Keratinocyte (primary cell): ENCODE measurements around the gene BCL2. TPM values are rescaled to one million over a fixed set of nuclear protein-coding genes. Genes with fewer than 3 reads are reported as not detected.

ENCODE experiments used
- DNase-seq: peaks from one replicate; pipeline ENCODE4 v3.0.0-alpha.2; 2011; ENCODE audit warnings: low read depth, missing footprints, low spot score
- FAIRE-seq: peaks from 2 replicates; lab custom pipeline; 2011; peaks lifted over from hg19 to GRCh38; lab: Jason Lieb, UNC
- H2AFZ ChIP-seq: 2 replicates; pipeline ENCODE4 v1.6.0; 2012; ENCODE audit warnings: low read length, control low read depth, inconsistent platforms; ENCODE audit not compliant: control insufficient read depth
- H3K27ac ChIP-seq: 2 replicates; pipeline ENCODE4 v1.5.1; 2011; ENCODE audit warnings: low read length; ENCODE audit not compliant: control insufficient read depth, insufficient read depth
- H3K27me3 ChIP-seq: 3 replicates; pipeline ENCODE4 v1.6.0; 2011; ENCODE audit warnings: low read length; ENCODE audit not compliant: control insufficient read depth, insufficient read depth; ENCODE audit errors: extremely low read depth
- H3K36me3 ChIP-seq, 2 experiments: 2 replicates in 1 of 2; 3 replicates in 1 of 2; pipeline ENCODE4 v1.5.1; 2011; ENCODE audit warnings: low read length in 2 of 2, mild to moderate bottlenecking in 1 of 2; ENCODE audit not compliant: control insufficient read depth in 2 of 2, insufficient read depth in 2 of 2; ENCODE audit errors: extremely low read depth in 1 of 2
- H3K4me1 ChIP-seq: 3 replicates; pipeline ENCODE4 v1.5.1; 2011; ENCODE audit warnings: low read length; ENCODE audit not compliant: control insufficient read depth, insufficient read depth; ENCODE audit errors: extremely low read depth
- H3K4me2 ChIP-seq: 3 replicates; pipeline ENCODE4 v1.6.0; 2011; ENCODE audit warnings: low read depth, low read length; ENCODE audit not compliant: control insufficient read depth, insufficient read depth; ENCODE audit errors: extremely low read depth
- H3K4me3 ChIP-seq, 3 experiments: fragments of 200-600 bp in 1 of 3; sonication (generic) in 1 of 3; 2 replicates in 2 of 3; 3 replicates in 1 of 3; pipeline ENCODE4 v1.5.1; 2011 to 2016; ENCODE audit warnings: low read length in 3 of 3, mild to moderate bottlenecking in 3 of 3, control low read depth in 2 of 3, inconsistent platforms in 1 of 3, low read depth in 1 of 3, mixed read lengths in 1 of 3, mixed run types in 1 of 3, moderate library complexity in 1 of 3; ENCODE audit not compliant: control insufficient read depth in 2 of 3, insufficient read depth in 2 of 3; ENCODE audit errors: extremely low read depth in 1 of 3
- H3K79me2 ChIP-seq: 2 replicates; pipeline ENCODE4 v1.6.0; 2012; ENCODE audit warnings: low read length; ENCODE audit not compliant: control insufficient read depth, insufficient read depth
- H3K9ac ChIP-seq: 3 replicates; pipeline ENCODE4 v1.6.0; 2011; ENCODE audit warnings: low read length; ENCODE audit not compliant: control insufficient read depth, insufficient read depth; ENCODE audit errors: extremely low read depth
- H3K9me1 ChIP-seq: 3 replicates; pipeline ENCODE4 v1.6.0; 2011; ENCODE audit warnings: low read length; ENCODE audit not compliant: control insufficient read depth, insufficient read depth; ENCODE audit errors: extremely low read depth
- H3K9me3 ChIP-seq: 2 replicates; pipeline ENCODE4 v1.5.1; 2012; ENCODE audit warnings: low read depth, low read length; ENCODE audit not compliant: control insufficient read depth
- H4K20me1 ChIP-seq: 3 replicates; pipeline ENCODE4 v1.6.0; 2011; ENCODE audit warnings: low read length; ENCODE audit not compliant: control insufficient read depth, insufficient read depth; ENCODE audit errors: extremely low read depth
- CTCF ChIP-seq, 3 experiments: IDR thresholded peaks in 1 of 3; conservative IDR thresholded peaks in 1 of 3; optimal IDR thresholded peaks in 1 of 3; 2 replicates in 2 of 3; 3 replicates in 1 of 3; pipeline versions ENCODE3 to v1.5.1; 2011; ENCODE audit warnings: low read length in 3 of 3, mild to moderate bottlenecking in 3 of 3, moderate library complexity in 2 of 3, control low read depth in 1 of 3, inconsistent platforms in 1 of 3; ENCODE audit not compliant: insufficient read depth in 2 of 3; ENCODE audit errors: extremely low read depth in 1 of 3
- EZH2 ChIP-seq: IDR thresholded peaks from one replicate; pipeline ENCODE4 v1.6.1; 2012; ENCODE audit warnings: inconsistent platforms, mild to moderate bottlenecking, low read length, moderate library complexity
- dilution Hi-C: fragments of 300-500 bp; cut with MboI; formaldehyde crosslinking; loops from one replicate; pipeline ENCODE4 v1.7.0; 2020; ENCODE audit warnings: low sequenced_read_pairs; ENCODE audit not compliant: extremely low pct_ligation_motif_present
- polyA plus RNA-seq, 5 experiments: library from polyadenylated mRNA; depleted of rRNA in 3 of 5; stranded (reverse) in 3 of 5; stranded (forward) in 1 of 5; unstranded in 1 of 5; fragments of >200 nt; gene quantifications; 1 replicate in 1 of 5; 2 replicates in 3 of 5; 3 replicates in 1 of 5; pipeline versions ENCODE4 v1.2.1 to v1.2.3, GENCODE V29; 2011 to 2012; ENCODE audit warnings: missing spikeins in 2 of 5, low read depth in 1 of 5, low replicate concordance in 1 of 5

BCL2 gene
- polyA plus RNA-seq, 1 donor (not counting 4 experiments of a cell fraction or from before 2014, with no cell fraction given), result 0.30 TPM

DNA sequence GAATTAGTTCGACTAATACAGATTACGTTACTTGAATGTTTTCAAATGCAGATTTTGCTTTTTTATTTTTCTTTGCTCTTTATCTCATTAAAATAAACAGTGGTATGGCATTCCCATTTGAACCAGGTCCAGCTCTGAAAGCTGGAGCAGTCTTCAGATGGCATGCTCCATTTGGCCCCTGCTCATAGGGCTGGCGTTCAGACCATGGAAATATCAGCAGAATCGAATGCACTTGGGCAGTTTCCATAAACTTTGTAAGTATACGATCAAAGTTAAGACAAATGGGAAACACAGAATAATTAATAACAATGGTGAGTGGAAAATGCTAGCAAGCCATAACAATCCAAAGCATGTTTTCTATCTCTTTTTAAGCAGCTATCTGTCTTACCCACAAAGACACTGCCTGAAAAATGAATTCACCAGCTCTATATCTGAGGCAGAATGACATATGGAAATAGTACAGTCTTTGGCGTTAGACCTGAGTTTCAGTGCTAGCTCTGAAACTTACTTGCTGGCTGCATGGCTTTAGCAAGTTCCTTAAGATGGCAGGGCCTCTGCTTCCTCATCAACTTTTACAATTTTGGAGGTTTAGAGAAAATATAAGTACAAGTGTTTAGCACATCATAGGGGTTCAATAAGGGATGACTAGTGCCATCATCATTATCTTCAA is 131.6 kb downstream of the BCL2 start:
- Histone ChIP-seq H3K4me2 (no peak overlapping the region), H3K27ac (no peak overlapping the region), H3K9ac (no peak overlapping the region), H3K79me2 (no peaks in the 10 kb centered on the region), H3K4me1 (peaks cover 15% of the 10 kb centered on the region), H4K20me1 (no peaks in the 10 kb centered on the region), H3K27me3 (no peaks in the 10 kb centered on the region), H3K9me3 (no peaks in the 10 kb centered on the region), H3K9me1 (no peaks in the 10 kb centered on the region), H2AFZ (no peak overlapping the region), H3K36me3 (no peaks in the 10 kb centered on the region), H3K4me3 (no peak overlapping the region)
- dilution Hi-C loops, result no loop called here
- no peak for FAIRE-seq
- TF ChIP-seq EZH2 (no peak), CTCF (optimal IDR thresholded peaks at IDR 0.05 in 1 of 3, IDR thresholded peaks at IDR 0.05 in 1 of 3, conservative IDR thresholded peaks at IDR 0.05 in 1 of 3; ENCODE audit: extremely low read depth in 1 of 3, insufficient read depth in 2 of 3, low read length in 3 of 3) (no peak)
- DNase-seq, result no peak

DNA sequence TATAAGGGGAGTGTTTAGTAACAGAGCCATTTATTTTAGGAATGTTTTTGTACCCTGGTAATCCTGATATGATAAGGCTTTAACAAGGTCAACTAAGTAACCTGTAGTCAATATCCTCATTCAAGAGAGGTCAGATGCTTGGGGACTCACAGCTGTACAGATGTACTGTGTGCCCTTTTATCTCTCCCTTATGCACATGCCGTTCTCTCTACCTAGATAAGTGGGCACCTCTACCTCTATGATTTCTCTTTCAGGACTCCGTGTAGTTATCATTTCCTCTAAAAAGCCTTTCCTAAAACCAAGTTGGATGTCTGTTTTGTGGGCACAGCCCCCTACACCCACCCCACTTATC is 132.4 kb downstream of the BCL2 start:
- no peak overlapping the region for H3K4me3 ChIP-seq
- H3K4me2 ChIP-seq, result peak overlapping the region; percentile 41
- no peaks in the 10 kb centered on the region for H3K9me1 ChIP-seq
- no peaks in the 10 kb centered on the region for H4K20me1 ChIP-seq
- FAIRE-seq, result no peak
- H3K4me1 ChIP-seq, result peaks cover 15% of the 10 kb centered on the region
- H3K36me3 ChIP-seq, result no peaks in the 10 kb centered on the region
- H3K27me3 ChIP-seq, result no peaks in the 10 kb centered on the region
- TF ChIP-seq CTCF (optimal IDR thresholded peaks at IDR 0.05 in 1 of 3, IDR thresholded peaks at IDR 0.05 in 1 of 3, conservative IDR thresholded peaks at IDR 0.05 in 1 of 3; ENCODE audit: extremely low read depth in 1 of 3, insufficient read depth in 2 of 3, low read length in 3 of 3) (no peak), EZH2 (no peak)
- no peaks in the 10 kb centered on the region for H3K79me2 ChIP-seq
- H2AFZ ChIP-seq, result no peak overlapping the region
- H3K27ac ChIP-seq, result no peak overlapping the region
- no peaks in the 10 kb centered on the region for H3K9me3 ChIP-seq
- DNase-seq, result no peak
- no peak overlapping the region for H3K9ac ChIP-seq
- dilution Hi-C loops, result no loop called here
